Measurements from ENCODE around the gene CRTC3. TPM values are rescaled to one million over a fixed set of nuclear protein-coding genes. Genes with fewer than 3 reads are reported as not detected.
A peak's percentile ranks its signal among the peaks of the same experiment; 100 is the strongest.

Gene CRTC3
- total and polyA plus RNA-seq, 2 of the 4 experiments (the other 2 are of a cell fraction): 4.7 to 14.8 TPM

GRCh38 chr15:90598679-90599078 lies 69.0 kb downstream of the CRTC3 start:
- H4K5ac ChIP-seq (ENCODE audit: low read depth, low read length): no peak overlapping the region
- no peak overlapping the region for H3K27ac ChIP-seq (ENCODE audit: insufficient read depth, low read length)
- TF ChIP-seq USF2 (IDR thresholded peaks at IDR 0.05; ENCODE audit: low read depth, low read length): no peak
- TF ChIP-seq CHD1 (IDR thresholded peaks at IDR 0.05; ENCODE audit: low read depth, low read length): no peak
- TF ChIP-seq FOS (IDR thresholded peaks at IDR 0.05; ENCODE audit: low read depth, low read length): no peak
- no peak for TF ChIP-seq MAFK (IDR thresholded peaks at IDR 0.05; ENCODE audit: low read depth, low read length)
- TF ChIP-seq ELK1 (IDR thresholded peaks at IDR 0.05; ENCODE audit: borderline replicate concordance, low read depth, low read length): no peak
- no peak for TF ChIP-seq RAD21 (IDR thresholded peaks at IDR 0.05; ENCODE audit: low read length)
- no peak for TF ChIP-seq MXI1 (IDR thresholded peaks at IDR 0.05; ENCODE audit: borderline replicate concordance, low read depth, low read length)
- no peak for TF ChIP-seq SMC3 (IDR thresholded peaks at IDR 0.05; ENCODE audit: low read depth, low read length)
- no peak for TF ChIP-seq CEBPB (IDR thresholded peaks at IDR 0.05; ENCODE audit: low read depth, low read length)
- TF ChIP-seq RFX5 (IDR thresholded peaks at IDR 0.05; ENCODE audit: low read depth, low read length): no peak
- no peak for TF ChIP-seq POLR2A (IDR thresholded peaks at IDR 0.05; ENCODE audit: low read depth, low read length)
- TF ChIP-seq NFE2L2 (IDR thresholded peaks at IDR 0.05; ENCODE audit: low read depth, low read length): no peak
- TF ChIP-seq CTCF (conservative IDR thresholded peaks at IDR 0.05; ENCODE audit: low read depth, low read length): no peak
- DNase-seq: no peak
- no peak overlapping the region for H2AK9ac ChIP-seq (replicated peaks; ENCODE audit: low read depth, low read length, poor library complexity)
- no peak overlapping the region; the same call in 1 of the 2 replicates for H4K91ac ChIP-seq (ENCODE audit: insufficient read depth, low read depth, low read length)
- H3K9me3 ChIP-seq (ENCODE audit: control insufficient read depth, insufficient read depth, low read length): no peaks in the 10 kb centered on the region
- H2BK20ac ChIP-seq (ENCODE audit: low read depth, low read length): no peak overlapping the region
- in situ Hi-C loops (cut with MboI; ENCODE audit: low sequenced_read_pairs): no loop called here
- dilution Hi-C loops (cut with HindIII; ENCODE audit: low sequenced_read_pairs, unreplicated experiment): no loop called here
- H3K23ac ChIP-seq (ENCODE audit: low read depth, low read length): no peak overlapping the region
- 83% methylated on average over 2 of the region's 10 CpGs; no CpG with 5 or more reads in 1 of the 2 experiments for WGBS, 2 experiments (ENCODE audit: extremely low coverage in 2 of 2, insufficient read length in 1 of 2)
- no peak overlapping the region for H3K14ac ChIP-seq (replicated peaks; ENCODE audit: low read depth, low read length)
- no peak overlapping the region for H2BK120ac ChIP-seq (ENCODE audit: low read depth, low read length)
- ChIA-PET POLR2A (ENCODE audit: unreplicated experiment) (no interaction called here), CTCF (interaction anchor here (0.6 kb wide), 1 partner anchor 458 kb away, joined by 3 read pairs; no protein-coding TSS in a partner anchor)
- H3K56ac ChIP-seq (ENCODE audit: extremely low read depth, insufficient read depth, low read length): no peak overlapping the region
- peaks cover 28% of the 10 kb centered on the region for H3K36me3 ChIP-seq (ENCODE audit: control insufficient read depth, insufficient read depth, low read length)
- H3K4me1 ChIP-seq (ENCODE audit: control insufficient read depth, insufficient read depth, low read length): peaks cover 17% of the 10 kb centered on the region
- no TSS peak for BruUV-seq (replicated peaks)
- H2AFZ ChIP-seq (replicated peaks; ENCODE audit: low read length, poor library complexity): no peak overlapping the region
- H4K20me1 ChIP-seq (ENCODE audit: insufficient read depth, low read length): no peaks in the 10 kb centered on the region
- no peak overlapping the region for H3K18ac ChIP-seq (ENCODE audit: low read depth, low read length)
- H2BK15ac ChIP-seq (ENCODE audit: low read depth, low read length): no peak overlapping the region
- H3K9me1 ChIP-seq (ENCODE audit: insufficient read depth, low read length): peaks cover 18% of the 10 kb centered on the region
- no peak overlapping the region for H3K4me2 ChIP-seq (ENCODE audit: low read depth, low read length)
- no peak overlapping the region for H2AK5ac ChIP-seq (ENCODE audit: low read depth, low read length)
- H2BK5ac ChIP-seq (ENCODE audit: low read depth, low read length, poor library complexity, severe bottlenecking): no peak overlapping the region
- no peak overlapping the region for H3K9ac ChIP-seq (ENCODE audit: low read depth, low read length)
- no peaks in the 10 kb centered on the region for H3K27me3 ChIP-seq (ENCODE audit: control insufficient read depth, insufficient read depth, low read length)
- no peak for ATAC-seq (ENCODE audit: low read depth)
- intact Hi-C loops (cut with micrococcal nuclease): no loop called here
- no peak overlapping the region for H3K4me3 ChIP-seq (ENCODE audit: insufficient read depth, low read depth, low read length)
- peaks cover 29 to 48% of the 10 kb centered on the region in 2 experiments for H3K79me1 ChIP-seq (ENCODE audit: low read depth in 1 of 2, low read length in 2 of 2)
- H3K4ac ChIP-seq (ENCODE audit: low read depth, low read length): no peak overlapping the region
- 0 out of 4 replicates have a peak overlapping the region, but pooled peaks of 1 of the 2 experiments have one; percentile 35 for H4K8ac ChIP-seq (ENCODE audit: low read depth in 2 of 2, low read length in 2 of 2)
